Measurements from ENCODE around the gene PIP5K1B. TPM values are rescaled to one million over a fixed set of nuclear protein-coding genes. Genes with fewer than 3 reads are reported as not detected.

The PIP5K1B gene
- total RNA-seq, 1 experiment from 2014 or later, result not detected

DNA sequence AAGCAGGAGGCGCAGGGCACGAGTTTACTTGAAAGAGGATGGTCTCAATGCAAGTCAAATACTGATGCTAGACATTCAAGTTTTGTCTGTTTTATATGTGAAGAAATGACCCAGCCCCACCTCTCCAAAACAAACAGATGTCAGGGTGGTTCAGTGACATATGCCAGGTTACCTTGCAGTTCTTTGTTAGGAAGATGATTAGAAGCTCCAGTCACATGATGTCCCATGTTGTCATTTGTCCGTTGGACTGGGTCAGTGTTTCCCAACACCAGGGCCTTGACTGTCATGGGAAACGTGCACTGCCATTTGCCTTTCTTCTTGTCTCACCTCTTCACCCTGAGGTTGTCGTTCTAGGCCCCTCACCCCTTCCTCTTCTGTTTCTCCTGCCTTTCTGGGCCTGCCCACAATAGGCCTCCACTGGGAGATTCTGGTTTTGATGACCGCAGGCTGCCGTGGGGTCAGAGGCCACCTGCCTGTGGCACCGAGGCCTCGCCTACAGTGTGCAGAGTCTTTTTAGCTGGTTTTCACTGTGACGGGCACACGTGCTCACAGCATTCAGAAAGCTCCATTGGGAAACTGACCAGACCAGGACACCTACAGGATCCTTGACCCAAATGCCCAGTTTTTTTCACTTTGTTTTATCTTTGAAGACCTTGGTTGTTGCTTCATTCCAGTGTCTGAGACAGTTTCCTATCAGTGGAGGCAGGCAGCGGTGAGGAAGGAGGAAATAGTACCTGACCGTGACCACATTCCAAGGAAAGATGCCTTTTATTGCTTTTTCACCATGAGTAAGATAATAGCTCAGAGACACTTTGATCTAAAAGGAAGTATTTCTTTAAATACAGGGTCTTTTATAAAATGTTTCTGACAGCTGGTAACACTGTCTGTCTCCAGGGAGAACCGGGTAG, 123.1 kb downstream of the PIP5K1B start:
- Histone ChIP-seq H3K4me2 (ENCODE audit: low read length) (no peak overlapping the region), H3K27me3 (ENCODE audit: low read length) (peaks cover 37% of the 10 kb centered on the region), H3K4me1 (ENCODE audit: insufficient read depth, low read length) (no peaks in the 10 kb centered on the region), H3K9me3 (ENCODE audit: low read length) (no peaks in the 10 kb centered on the region), H3F3A (ENCODE audit: low read length, unreplicated experiment) (no peaks in the 10 kb centered on the region), H3K79me2 (ENCODE audit: low read length) (no peaks in the 10 kb centered on the region), H3K9me2 (replicated peaks; ENCODE audit: low read length) (no peaks in the 10 kb centered on the region), H3K36me3 (ENCODE audit: low read depth, low read length) (no peaks in the 10 kb centered on the region), H3K27ac (ENCODE audit: low read length) (no peak overlapping the region), H2AFZ (ENCODE audit: low read length) (no peak overlapping the region), H3K4me3 (ENCODE audit: low read length) (no peak overlapping the region), H4K20me1 (ENCODE audit: low read length) (no peaks in the 10 kb centered on the region), H3K9ac (ENCODE audit: low read length) (no peak overlapping the region)
- DNase-seq (no peak), ATAC-seq (no peak)
- BruUV-seq (replicated peaks), result no TSS peak
- CTCF ChIA-PET, result no interaction called here
- POLR2A ChIA-PET (ENCODE audit: unreplicated experiment), result no interaction called here
- TF ChIP-seq, protein P1, sequence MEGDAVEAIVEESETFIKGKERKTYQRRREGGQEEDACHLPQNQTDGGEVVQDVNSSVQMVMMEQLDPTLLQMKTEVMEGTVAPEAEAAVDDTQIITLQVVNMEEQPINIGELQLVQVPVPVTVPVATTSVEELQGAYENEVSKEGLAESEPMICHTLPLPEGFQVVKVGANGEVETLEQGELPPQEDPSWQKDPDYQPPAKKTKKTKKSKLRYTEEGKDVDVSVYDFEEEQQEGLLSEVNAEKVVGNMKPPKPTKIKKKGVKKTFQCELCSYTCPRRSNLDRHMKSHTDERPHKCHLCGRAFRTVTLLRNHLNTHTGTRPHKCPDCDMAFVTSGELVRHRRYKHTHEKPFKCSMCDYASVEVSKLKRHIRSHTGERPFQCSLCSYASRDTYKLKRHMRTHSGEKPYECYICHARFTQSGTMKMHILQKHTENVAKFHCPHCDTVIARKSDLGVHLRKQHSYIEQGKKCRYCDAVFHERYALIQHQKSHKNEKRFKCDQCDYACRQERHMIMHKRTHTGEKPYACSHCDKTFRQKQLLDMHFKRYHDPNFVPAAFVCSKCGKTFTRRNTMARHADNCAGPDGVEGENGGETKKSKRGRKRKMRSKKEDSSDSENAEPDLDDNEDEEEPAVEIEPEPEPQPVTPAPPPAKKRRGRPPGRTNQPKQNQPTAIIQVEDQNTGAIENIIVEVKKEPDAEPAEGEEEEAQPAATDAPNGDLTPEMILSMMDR (conservative IDR thresholded peaks at IDR 0.05; ENCODE audit: low read depth, low read length), result no peak
- TF ChIP-seq EZH2 (IDR thresholded peaks at IDR 0.05; ENCODE audit: low read length, unreplicated experiment) (no peak), EZH2phosphoT487 (IDR thresholded peaks at IDR 0.05; ENCODE audit: borderline replicate concordance, low read length) (no peak)
- intact Hi-C loops (cut with micrococcal nuclease), result no loop called here

DNA sequence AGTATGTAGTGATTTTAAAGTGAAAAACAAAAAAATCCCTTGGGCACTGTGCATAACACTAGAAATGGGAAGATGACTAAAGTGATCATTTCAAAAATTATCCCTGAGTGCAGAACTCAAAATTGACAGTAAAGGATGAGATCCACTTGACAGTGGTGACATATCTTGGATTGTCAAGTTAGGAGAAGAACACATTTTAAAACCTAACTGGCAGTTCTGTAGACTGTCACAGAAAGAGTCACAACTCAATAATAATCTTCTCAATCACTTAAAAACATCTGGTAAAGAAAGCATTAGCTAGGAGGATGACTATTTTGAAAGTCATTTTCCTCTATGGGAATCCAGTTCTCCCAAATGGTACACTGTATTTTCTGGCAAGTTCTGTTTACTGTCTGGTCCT, 127.1 kb downstream of the PIP5K1B start:
- H3K9ac ChIP-seq (ENCODE audit: low read length), result no peak overlapping the region
- ATAC-seq (no peak), DNase-seq (no peak)
- POLR2A ChIA-PET (ENCODE audit: unreplicated experiment), result no interaction called here
- peaks cover 41% of the 10 kb centered on the region for H3K27me3 ChIP-seq (ENCODE audit: low read length)
- BruUV-seq (replicated peaks), result no TSS peak
- H3K9me3 ChIP-seq (ENCODE audit: low read length), result no peaks in the 10 kb centered on the region
- H3K4me2 ChIP-seq (ENCODE audit: low read length), result no peak overlapping the region
- no peak overlapping the region for H3K27ac ChIP-seq (ENCODE audit: low read length)
- H3F3A ChIP-seq (ENCODE audit: low read length, unreplicated experiment), result no peaks in the 10 kb centered on the region
- TF ChIP-seq EZH2phosphoT487 (IDR thresholded peaks at IDR 0.05; ENCODE audit: borderline replicate concordance, low read length), result no peak
- no peak for TF ChIP-seq EZH2 (IDR thresholded peaks at IDR 0.05; ENCODE audit: low read length, unreplicated experiment)
- TF ChIP-seq, protein P1 (conservative IDR thresholded peaks at IDR 0.05; ENCODE audit: low read depth, low read length), result no peak
- no peaks in the 10 kb centered on the region for H3K36me3 ChIP-seq (ENCODE audit: low read depth, low read length)
- CTCF ChIA-PET, result no interaction called here
- H2AFZ ChIP-seq (ENCODE audit: low read length), result no peak overlapping the region
- H3K9me2 ChIP-seq (replicated peaks; ENCODE audit: low read length), result no peaks in the 10 kb centered on the region
- H3K4me3 ChIP-seq (ENCODE audit: low read length), result no peak overlapping the region
- H4K20me1 ChIP-seq (ENCODE audit: low read length), result no peaks in the 10 kb centered on the region
- H3K4me1 ChIP-seq (ENCODE audit: insufficient read depth, low read length), result no peaks in the 10 kb centered on the region
- intact Hi-C loops (cut with micrococcal nuclease), result no loop called here
- no peaks in the 10 kb centered on the region for H3K79me2 ChIP-seq (ENCODE audit: low read length)

GRCh38 chr9:68832861-68833518, 128.0 kb downstream of the PIP5K1B start:
- peaks cover 42% of the 10 kb centered on the region for H3K27me3 ChIP-seq (ENCODE audit: low read length)

More at GRCh38 chr9:68832861-68833518, 128.0 kb downstream of the PIP5K1B start:
- Histone ChIP-seq H3K79me2 (ENCODE audit: low read length) (no peaks in the 10 kb centered on the region), H3K4me1 (ENCODE audit: insufficient read depth, low read length) (no peaks in the 10 kb centered on the region), H3K27ac (ENCODE audit: low read length) (no peak overlapping the region), H2AFZ (ENCODE audit: low read length) (no peak overlapping the region), H3K9me2 (replicated peaks; ENCODE audit: low read length) (no peaks in the 10 kb centered on the region), H3K9ac (ENCODE audit: low read length) (no peak overlapping the region), H3K9me3 (ENCODE audit: low read length) (no peaks in the 10 kb centered on the region), H3K36me3 (ENCODE audit: low read depth, low read length) (no peaks in the 10 kb centered on the region), H3F3A (ENCODE audit: low read length, unreplicated experiment) (no peaks in the 10 kb centered on the region), H4K20me1 (ENCODE audit: low read length) (no peaks in the 10 kb centered on the region), H3K4me3 (ENCODE audit: low read length) (no peak overlapping the region), H3K4me2 (ENCODE audit: low read length) (no peak overlapping the region)
- ChIA-PET CTCF (no interaction called here), POLR2A (ENCODE audit: unreplicated experiment) (no interaction called here)
- TF ChIP-seq EZH2phosphoT487 (IDR thresholded peaks at IDR 0.05; ENCODE audit: borderline replicate concordance, low read length), result no peak
- no peak for TF ChIP-seq EZH2 (IDR thresholded peaks at IDR 0.05; ENCODE audit: low read length, unreplicated experiment)
- TF ChIP-seq, protein P1 (conservative IDR thresholded peaks at IDR 0.05; ENCODE audit: low read depth, low read length), result no peak
- ATAC-seq (no peak), DNase-seq (no peak)
- intact Hi-C loops (cut with micrococcal nuclease), result no loop called here
- BruUV-seq (replicated peaks), result no TSS peak

Data from PC-3 (cell line).